K562 (cell line): ENCODE data around the gene ABCC10. TPM values are rescaled to one million over a fixed set of nuclear protein-coding genes. Genes with fewer than 3 reads are reported as not detected.

ENCODE experiments used
- ATAC-seq: fragments of 200-7000 bp; cut with Tn5 transposase; 3 replicates; pipeline ENCODE4 v1.9.1; 2020; ENCODE audit warnings: moderate library complexity
- BruUV-seq: library from RNA; stranded (reverse); fragments of 400-500 nt; replicated peaks from 2 replicates; lab custom pipeline; 2021; lab: Mats Ljungman, UMichigan
- CTCF ChIA-PET: fragments of 300-600 bp; formaldehyde crosslinking; extraction: SDS; loops from one replicate; lab custom pipeline; 2021; ENCODE audit warnings: low intra/inter-chr PET ratio; lab: Yijun Ruan, JAX
- POLR2A ChIA-PET: fragments of 300-600, 350-650 bp; sonication (Branson Sonifier 250); formaldehyde crosslinking; extraction: SDS; loops from one replicate; lab custom pipeline; 2021; ENCODE audit warnings: antibody characterized with exemption, inconsistent platforms; lab: Yijun Ruan, JAX
- DNase-seq, 4 experiments: peaks; one replicate each; pipeline versions ENCODE4 v3.0.0 to v3.0.0-alpha.2; 2011 to 2018; ENCODE audit warnings: low spot score in 3 of 4, mixed read lengths in 3 of 4; ENCODE audit errors: extremely low read depth in 1 of 4
- FAIRE-seq: peaks from 2 replicates; lab custom pipeline; 2011; peaks lifted over from hg19 to GRCh38; lab: Jason Lieb, UNC
- H2AFZ ChIP-seq: 2 replicates; pipeline ENCODE4 v1.6.0; 2011; ENCODE audit warnings: low read depth, low read length, control low read depth, inconsistent platforms
- H3K27ac ChIP-seq: fragments of 200-600 bp; 3 replicates; pipeline ENCODE4 v1.8.0; 2011; ENCODE audit warnings: low read depth, mild to moderate bottlenecking, control low read depth, inconsistent platforms, low read length, moderate library complexity, mixed read lengths; ENCODE audit errors: extremely low read depth
- H3K27me3 ChIP-seq, 2 experiments: fragments of 300-600 bp in 1 of 2; 2 replicates in 1 of 2; 3 replicates in 1 of 2; pipeline versions ENCODE4 v1.6.0 to v1.8.0; 2011; ENCODE audit warnings: inconsistent platforms in 2 of 2, low read length in 2 of 2, mild to moderate bottlenecking in 1 of 2, mixed read lengths in 1 of 2, moderate library complexity in 1 of 2; ENCODE audit not compliant: control insufficient read depth in 2 of 2, insufficient read depth in 2 of 2
- H3K36me3 ChIP-seq: fragments of 300-600 bp; 3 replicates; pipeline ENCODE4 v1.8.0; 2011; ENCODE audit warnings: mild to moderate bottlenecking, low read length, inconsistent platforms; ENCODE audit not compliant: control insufficient read depth, insufficient read depth
- H3K4me1 ChIP-seq, 2 experiments: fragments of 200-600 bp in 1 of 2; replicated peaks in 1 of 2; 2 replicates in 1 of 2; 3 replicates in 1 of 2; pipeline versions ENCODE4 v1.5.1 to v1.8.0; 2011; ENCODE audit warnings: inconsistent platforms in 2 of 2, low read length in 2 of 2, mild to moderate bottlenecking in 1 of 2, mixed read lengths in 1 of 2, moderate library complexity in 1 of 2; ENCODE audit not compliant: control insufficient read depth in 2 of 2, insufficient read depth in 2 of 2
- H3K4me2 ChIP-seq: 2 replicates; pipeline ENCODE4 v1.6.1; 2011; ENCODE audit warnings: low read length, control low read depth, inconsistent platforms, mixed read lengths; ENCODE audit not compliant: insufficient read depth
- H3K4me3 ChIP-seq: fragments of 200-600 bp; sonication (generic), shearing (Covaris generic); 2 replicates; pipeline ENCODE4 v1.5.1; 2016; ENCODE audit warnings: control low read depth, inconsistent platforms
- H3K79me2 ChIP-seq: fragments of 200-600 bp; 3 replicates; pipeline ENCODE4 v1.8.0; 2011; ENCODE audit warnings: low read length, inconsistent platforms; ENCODE audit not compliant: control insufficient read depth, insufficient read depth
- H3K9ac ChIP-seq, 2 experiments: 2 replicates each; pipeline versions ENCODE4 v1.6.0 to v1.6.1; 2011; ENCODE audit warnings: low read depth in 2 of 2, low read length in 2 of 2, control low read depth in 1 of 2, inconsistent platforms in 1 of 2, mild to moderate bottlenecking in 1 of 2, mixed read lengths in 1 of 2; ENCODE audit not compliant: insufficient read depth in 1 of 2
- H3K9me1 ChIP-seq: one replicate; pipeline ENCODE4 v1.6.0; 2011; ENCODE audit warnings: inconsistent platforms, mild to moderate bottlenecking, low read length, moderate library complexity; ENCODE audit not compliant: control insufficient read depth, insufficient read depth
- H3K9me3 ChIP-seq: replicated peaks from 2 replicates; pipeline ENCODE4 v1.5.1; 2011; ENCODE audit warnings: low read depth, low read length, inconsistent platforms; ENCODE audit not compliant: control insufficient read depth, insufficient read depth
- H4K20me1 ChIP-seq: replicated peaks from 2 replicates; pipeline ENCODE4 v1.6.1; 2011; ENCODE audit warnings: low read length, inconsistent platforms, mixed read lengths; ENCODE audit not compliant: control insufficient read depth, insufficient read depth
- BRCA1 ChIP-seq, 2 experiments: fragments of 450-650 bp in 1 of 2; sonication (generic) in 1 of 2; formaldehyde crosslinking in 1 of 2; IDR thresholded peaks; 2 replicates each; pipeline versions ENCODE4 v1.5.0 to v1.6.1; 2017 to 2020; ENCODE audit warnings: mild to moderate bottlenecking in 1 of 2, missing genetic modification reagents in 1 of 2
- CHD7 ChIP-seq: fragments of 200-600 bp; sonication (generic); IDR thresholded peaks from one replicate; pipeline ENCODE4 v1.6.1; 2012; ENCODE audit warnings: mild to moderate bottlenecking, low read depth, low read length, inconsistent platforms
- TFE3 ChIP-seq: fragments of 450-650 bp; formaldehyde crosslinking; IDR thresholded peaks from 2 replicates; pipeline ENCODE4 v1.4.0; 2020; ENCODE audit warnings: mild to moderate bottlenecking, mixed read lengths
- VEZF1 ChIP-seq: fragments of 200-800 bp; sonication (Bioruptor generic); IDR thresholded peaks from 2 replicates; pipeline ENCODE4 v1.6.1; 2017; ENCODE audit warnings: missing genetic modification characterization, missing compliant biosample characterization
- ZNF655 ChIP-seq: fragments of 250-450 bp; sonication (Bioruptor Pico); IDR thresholded peaks from 2 replicates; pipeline ENCODE4 v1.5.0; 2021
- WGBS: fragments of 100-300 bp; shearing (Covaris generic); methylation state at CpG from one replicate; pipeline ENCODE4 v1.1.6; 2016; ENCODE audit warnings: low coverage, mixed read lengths; ENCODE audit not compliant: insufficient coverage; ENCODE audit errors: missing lambda C conversion rate; 5-methylcytosine and 5-hydroxymethylcytosine counted together
- in situ Hi-C: fragments of 300-500 bp; cut with MboI; formaldehyde crosslinking; loops from 4 replicates; pipeline ENCODE4 v1.15.0; 2018; ENCODE audit warnings: inconsistent platforms, mixed read lengths
- intact Hi-C: fragments of 100-400 bp; cut with micrococcal nuclease; formaldehyde crosslinking; loops from 2 replicates; pipeline ENCODE4 v1.14.2; 2022
- polyA plus RNA-seq, 8 experiments: library from polyadenylated mRNA; depleted of rRNA in 4 of 8; stranded (reverse) in 5 of 8; unstranded in 3 of 8; fragments of >200 nt; fragmentation: Nextera tagmentation in 2 of 8; fragmentation: Illumina TruSeq in 1 of 8; extraction: Ambion mirVana in 2 of 8; extraction: Trizol in 1 of 8; gene quantifications; 2 replicates each; pipeline versions ENCODE4 v1.2.1 to v1.2.3, GENCODE V29; 2011 to 2014; ENCODE audit warnings: inconsistent platforms in 1 of 8, missing spikeins in 1 of 8
- total RNA-seq, 7 experiments: library from RNA; depleted of rRNA in 6 of 7; stranded (reverse); fragments of >200 nt in 6 of 7; fragmentation: Illumina TruSeq in 2 of 7; extraction: Trizol in 2 of 7; gene quantifications; 2 replicates each; pipeline versions ENCODE4 v1.2.1 to v1.2.3, GENCODE V29; 2011 to 2021; ENCODE audit warnings: low replicate concordance in 1 of 7

Gene ABCC10
- total and polyA plus RNA-seq, 9 of the 15 experiments (the other 6 are each of a cell fraction or from before 2014, with no cell fraction given) = 2.4 to 29.1 (median 13.7) TPM

GRCh38 chr6:43444036-43444435 lies 16.7 kb downstream of the ABCC10 start:
- H3K36me3 ChIP-seq = peaks cover 36% of the 10 kb centered on the region; the same call in 1 of the 3 replicates
- TF ChIP-seq ZNF655 (CRISPR knock-in tag) (no peak), BRCA1 (IDR thresholded peaks at IDR 0.05) (no peak), BRCA1 (CRISPR knock-in tag; IDR thresholded peaks at IDR 0.05) (no peak), VEZF1 (CRISPR knock-in tag) (no peak), CHD7 (no peak), TFE3 (CRISPR knock-in tag) (no peak)

More at GRCh38 chr6:43444036-43444435, 16.7 kb downstream of the ABCC10 start:
- peaks cover 0 to 6% of the 10 kb centered on the region in 2 experiments; a peak in 1 of 5 replicates for H3K4me1 ChIP-seq
- H3K79me2 ChIP-seq = no peaks in the 10 kb centered on the region
- DNase-seq = no peak
- no peak overlapping the region for H3K4me2 ChIP-seq
- CTCF ChIA-PET = no interaction called here
- no peaks in the 10 kb centered on the region for H4K20me1 ChIP-seq
- intact Hi-C loops = no loop called here
- no peaks in the 10 kb centered on the region for H3K9me1 ChIP-seq
- no peak overlapping the region for H3K27ac ChIP-seq
- no peak for ATAC-seq
- no peak overlapping the region for H2AFZ ChIP-seq
- 73% methylated on average over 10 of the region's 10 CpGs for WGBS
- FAIRE-seq = no peak
- in situ Hi-C loops = no loop called here
- BruUV-seq = no TSS peak
- H3K4me3 ChIP-seq = no peak overlapping the region
- H3K9ac ChIP-seq = peak overlapping the region in 1 of 2 experiments; percentile 21; a peak in 1 of 4 replicates
- H3K27me3 ChIP-seq = no peaks in the 10 kb centered on the region
- no peaks in the 10 kb centered on the region for H3K9me3 ChIP-seq
- POLR2A ChIA-PET = interaction anchor here (0.6 to 3.3 kb wide), 7 partner anchors 9 to 849 kb away, joined by 3 to 16 read pairs (median 3); no protein-coding TSS in a partner anchor
